ENCODE results near the gene CENPK.
A peak's percentile ranks its signal among the peaks of the same experiment; 100 is the strongest.
"Not testable (repeated sequence)": the region's sequence is repeated elsewhere in the genome, so short reads cannot be mapped to it uniquely, and the experiment has no call there.

Gene CENPK

GRCh38 chr5:65562731-65563701, at the start of gene CENPK, which contains the start of gene PPWD1:
Gene CENPK (minus strand): TSS chr5:65563168. CDS start chr5:65554907, 8,261 bp downstream.
Gene PPWD1 (plus strand): TSS chr5:65563296. CDS start chr5:65563311, 15 bp downstream.
- DNase-seq, result peak; percentile 89

- DNase-seq, result no peak
Observed at GRCh38 chr5:65612298-65612907, 49.4 kb upstream of the CENPK start.

- no peak for DNase-seq
Observed at GRCh38 chr5:65611524-65611923, 48.6 kb upstream of the CENPK start.

- not testable (repeated sequence) for DNase-seq
Observed at GRCh38 chr5:65601761-65602160, 38.8 kb upstream of the CENPK start.

GRCh38 chr5:65588694-65589093, 25.7 kb upstream of the CENPK start:
- DNase-seq, result no peak

- DNase-seq, result no peak
Observed at GRCh38 chr5:65577141-65577540, 14.2 kb upstream of the CENPK start.

- DNase-seq, result no peak
Observed at GRCh38 chr5:65570598-65571226, 7.7 kb upstream of the CENPK start.

- no peak for DNase-seq
Observed at GRCh38 chr5:65566505-65566904, 3.5 kb upstream of the CENPK start.

- no peak for DNase-seq
Observed at GRCh38 chr5:65563777-65564176, 809 bp upstream of the CENPK start.

GRCh38 chr5:65556718-65557117, 6.2 kb downstream of the CENPK start:
- no peak for DNase-seq

GRCh38 chr5:65556181-65556580, 6.8 kb downstream of the CENPK start:
- no peak for DNase-seq

GRCh38 chr5:65555287-65555686, 7.7 kb downstream of the CENPK start:
- no peak for DNase-seq

GRCh38 chr5:65553941-65554340, 9.0 kb downstream of the CENPK start:
- DNase-seq, result no peak

- DNase-seq, result no peak
Observed at GRCh38 chr5:65548281-65548680, 14.7 kb downstream of the CENPK start.

GRCh38 chr5:65546141-65546540, 16.8 kb downstream of the CENPK start:
- no peak for DNase-seq

GRCh38 chr5:65544473-65544872, 18.5 kb downstream of the CENPK start:
- DNase-seq, result no peak

GRCh38 chr5:65539827-65540226, 23.1 kb downstream of the CENPK start:
- no peak for DNase-seq

- no peak for DNase-seq
Observed at GRCh38 chr5:65535529-65535987, 27.4 kb downstream of the CENPK start.

- no peak for DNase-seq
Observed at GRCh38 chr5:65530904-65531303, 32.1 kb downstream of the CENPK start.

GRCh38 chr5:65525726-65526125, 37.2 kb downstream of the CENPK start:
- no peak for DNase-seq

GRCh38 chr5:65512170-65512937, 50.6 kb downstream of the CENPK start:
- no peak for DNase-seq

GRCh38 chr5:65508978-65509377, 54.0 kb downstream of the CENPK start:
- no peak for DNase-seq

- no peak for DNase-seq
Observed at GRCh38 chr5:65506961-65507360, 56.0 kb downstream of the CENPK start.
